Fibroblast of the aortic adventitia (primary cell): ENCODE measurements around the gene CTSO. TPM values are rescaled to one million over a fixed set of nuclear protein-coding genes. Genes with fewer than 3 reads are reported as not detected.

Experiments used
- DNase-seq: peaks from one replicate; pipeline ENCODE4 v3.0.0-alpha.2; 2010; ENCODE audit warnings: low read depth
- H3K4me3 ChIP-seq: 2 replicates; pipeline ENCODE4 v1.5.1; 2011; ENCODE audit warnings: low read depth, mild to moderate bottlenecking, control low read depth, low read length, moderate library complexity
- CTCF ChIP-seq: IDR thresholded peaks from 2 replicates; pipeline ENCODE4 v1.5.1; 2011; ENCODE audit warnings: mild to moderate bottlenecking, low read length, control low read depth, inconsistent platforms; ENCODE audit not compliant: insufficient read depth
- total RNA-seq: library from RNA; depleted of rRNA; stranded (reverse); fragments of >200 nt; gene quantifications from 2 replicates; pipeline ENCODE4 v1.2.3, GENCODE V29; 2012; ENCODE audit warnings: low replicate concordance

Gene CTSO
- total RNA-seq, 1 donor = 17.4 TPM

GRCh38 chr4:155908187-155909139 lies 45.2 kb downstream of the CTSO start:
- TF ChIP-seq CTCF = no peak
- DNase-seq = no peak
- H3K4me3 ChIP-seq = no peak overlapping the region

GRCh38 chr4:155907556-155907955 lies 46.1 kb downstream of the CTSO start:
- TF ChIP-seq CTCF = no peak
- H3K4me3 ChIP-seq = no peak overlapping the region
- DNase-seq = no peak

GRCh38 chr4:155906554-155907247 lies 47.0 kb downstream of the CTSO start:
- TF ChIP-seq CTCF = no peak
- DNase-seq = peak; percentile 97
- no peak overlapping the region for H3K4me3 ChIP-seq

GRCh38 chr4:155904331-155904730 lies 49.3 kb downstream of the CTSO start:
- H3K4me3 ChIP-seq = no peak overlapping the region
- TF ChIP-seq CTCF = no peak
- DNase-seq = peak; percentile 16

- no peak within 1 kb of the TSS for H3K4me3 ChIP-seq
- no peak for DNase-seq
- no peak for TF ChIP-seq CTCF
These were observed 50.2 kb downstream of the CTSO start, which contains the start of gene TDO2 for GRCh38 chr4:155903453-155903852. Gene TDO2, plus strand, starts transcription at chr4:155903696. Its CDS starts 63 bp downstream, at chr4:155903759.

GRCh38 chr4:155901013-155901412 lies 52.7 kb downstream of the CTSO start:
- no peak for DNase-seq
- TF ChIP-seq CTCF = no peak
- H3K4me3 ChIP-seq = no peak overlapping the region
